GM18511 (cell line): ENCODE measurements around the gene LEPR.
A peak's percentile ranks its signal among the peaks of the same experiment; 100 is the strongest.
"Not testable (repeated sequence)": the region's sequence is repeated elsewhere in the genome, so short reads cannot be mapped to it uniquely, and the experiment has no call there.

Experiments used
- ATAC-seq: cut with Tn5 transposase; IDR thresholded peaks from one replicate; pipeline ENCODE4 v1.9.1; 2021; ENCODE audit warnings: mild to moderate bottlenecking, moderate library complexity; ENCODE audit not compliant: unreplicated experiment

LEPR gene, protein sequence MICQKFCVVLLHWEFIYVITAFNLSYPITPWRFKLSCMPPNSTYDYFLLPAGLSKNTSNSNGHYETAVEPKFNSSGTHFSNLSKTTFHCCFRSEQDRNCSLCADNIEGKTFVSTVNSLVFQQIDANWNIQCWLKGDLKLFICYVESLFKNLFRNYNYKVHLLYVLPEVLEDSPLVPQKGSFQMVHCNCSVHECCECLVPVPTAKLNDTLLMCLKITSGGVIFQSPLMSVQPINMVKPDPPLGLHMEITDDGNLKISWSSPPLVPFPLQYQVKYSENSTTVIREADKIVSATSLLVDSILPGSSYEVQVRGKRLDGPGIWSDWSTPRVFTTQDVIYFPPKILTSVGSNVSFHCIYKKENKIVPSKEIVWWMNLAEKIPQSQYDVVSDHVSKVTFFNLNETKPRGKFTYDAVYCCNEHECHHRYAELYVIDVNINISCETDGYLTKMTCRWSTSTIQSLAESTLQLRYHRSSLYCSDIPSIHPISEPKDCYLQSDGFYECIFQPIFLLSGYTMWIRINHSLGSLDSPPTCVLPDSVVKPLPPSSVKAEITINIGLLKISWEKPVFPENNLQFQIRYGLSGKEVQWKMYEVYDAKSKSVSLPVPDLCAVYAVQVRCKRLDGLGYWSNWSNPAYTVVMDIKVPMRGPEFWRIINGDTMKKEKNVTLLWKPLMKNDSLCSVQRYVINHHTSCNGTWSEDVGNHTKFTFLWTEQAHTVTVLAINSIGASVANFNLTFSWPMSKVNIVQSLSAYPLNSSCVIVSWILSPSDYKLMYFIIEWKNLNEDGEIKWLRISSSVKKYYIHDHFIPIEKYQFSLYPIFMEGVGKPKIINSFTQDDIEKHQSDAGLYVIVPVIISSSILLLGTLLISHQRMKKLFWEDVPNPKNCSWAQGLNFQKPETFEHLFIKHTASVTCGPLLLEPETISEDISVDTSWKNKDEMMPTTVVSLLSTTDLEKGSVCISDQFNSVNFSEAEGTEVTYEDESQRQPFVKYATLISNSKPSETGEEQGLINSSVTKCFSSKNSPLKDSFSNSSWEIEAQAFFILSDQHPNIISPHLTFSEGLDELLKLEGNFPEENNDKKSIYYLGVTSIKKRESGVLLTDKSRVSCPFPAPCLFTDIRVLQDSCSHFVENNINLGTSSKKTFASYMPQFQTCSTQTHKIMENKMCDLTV

DNA sequence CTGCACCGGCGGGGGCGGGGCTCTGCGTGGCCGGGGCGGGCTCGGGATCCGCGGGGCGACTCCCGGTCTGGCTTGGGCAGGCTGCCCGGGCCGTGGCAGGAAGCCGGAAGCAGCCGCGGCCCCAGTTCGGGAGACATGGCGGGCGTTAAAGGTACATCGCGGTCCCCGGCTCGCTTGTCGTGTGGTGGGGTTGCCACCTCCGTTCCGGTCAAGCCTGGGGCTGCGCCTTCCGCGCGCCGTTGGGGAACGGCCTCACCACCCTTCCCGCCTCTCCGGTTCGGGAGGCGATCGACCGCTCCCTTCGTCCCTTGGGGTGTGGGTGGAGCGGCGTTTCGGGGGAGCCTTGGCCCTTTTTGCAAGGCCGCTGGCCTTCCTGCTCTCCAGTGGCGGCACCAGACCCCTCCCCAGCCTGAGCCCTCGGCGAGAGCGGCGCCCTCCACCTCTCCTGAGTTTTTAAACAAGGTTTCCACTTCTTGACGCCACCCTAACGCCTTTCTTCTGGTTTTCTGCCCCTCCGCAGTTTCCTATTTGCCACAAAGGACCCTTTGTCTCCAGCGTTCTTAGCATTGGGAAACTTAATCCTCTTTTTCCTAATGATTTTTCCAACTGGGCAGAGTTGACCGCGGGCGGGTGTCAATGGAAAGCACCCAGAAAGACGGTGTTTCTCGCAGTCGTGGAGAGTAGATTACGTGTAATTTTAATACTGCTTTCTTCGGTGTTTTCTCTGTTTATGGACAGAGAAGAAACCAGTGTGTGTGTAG lies at the start of gene LEPR, which contains the start of gene LEPROT:
LEPR (plus strand) TSS at position 79 of the 761 bp plus-strand sequence. CDS start 144,898 bp downstream, outside the sequence.
LEPROT (plus strand) TSS at position 79 of the 761 bp plus-strand sequence; CDS start at position 136, 57 bp downstream.
- peak; percentile 63 for ATAC-seq

DNA sequence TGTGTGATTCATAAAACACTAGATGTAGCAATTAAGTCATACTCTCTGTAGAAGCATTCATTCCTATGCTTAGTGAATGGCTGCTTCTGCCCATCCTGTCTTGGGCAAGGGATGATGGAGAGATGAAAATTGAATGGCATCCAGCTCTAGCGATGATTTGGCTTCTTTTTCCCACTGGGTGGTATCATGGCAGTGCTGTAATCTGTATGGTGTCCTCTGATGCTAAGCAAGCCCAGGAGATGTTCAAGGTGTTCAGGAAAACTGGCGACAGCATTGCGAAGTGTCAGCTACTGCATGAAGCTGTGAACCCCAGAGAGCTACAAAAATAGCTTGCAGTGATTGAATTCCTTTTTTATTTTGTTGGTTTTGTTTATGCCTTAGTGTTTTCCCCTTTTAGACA lies 48.9 kb upstream of the LEPR start:
- no peak for ATAC-seq

DNA sequence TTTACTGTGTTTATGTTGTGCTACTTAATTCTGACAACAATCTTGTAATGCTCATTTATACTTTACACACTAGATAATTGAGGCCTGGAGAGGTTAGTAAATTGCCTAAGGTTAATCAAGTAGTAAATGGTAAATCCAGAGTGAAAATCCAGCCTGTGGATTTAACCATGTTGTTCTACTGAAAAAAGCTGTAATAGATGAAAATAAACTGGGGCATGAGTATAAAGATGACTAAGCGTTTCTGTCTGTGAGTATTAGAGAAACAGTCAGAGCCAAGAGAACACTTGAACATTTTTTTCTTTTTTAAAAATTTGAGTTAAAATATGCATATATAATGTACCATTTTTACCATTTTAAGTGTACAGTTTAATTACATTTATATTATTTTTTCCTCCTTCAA lies 47.9 kb upstream of the LEPR start:
- no peak for ATAC-seq

DNA sequence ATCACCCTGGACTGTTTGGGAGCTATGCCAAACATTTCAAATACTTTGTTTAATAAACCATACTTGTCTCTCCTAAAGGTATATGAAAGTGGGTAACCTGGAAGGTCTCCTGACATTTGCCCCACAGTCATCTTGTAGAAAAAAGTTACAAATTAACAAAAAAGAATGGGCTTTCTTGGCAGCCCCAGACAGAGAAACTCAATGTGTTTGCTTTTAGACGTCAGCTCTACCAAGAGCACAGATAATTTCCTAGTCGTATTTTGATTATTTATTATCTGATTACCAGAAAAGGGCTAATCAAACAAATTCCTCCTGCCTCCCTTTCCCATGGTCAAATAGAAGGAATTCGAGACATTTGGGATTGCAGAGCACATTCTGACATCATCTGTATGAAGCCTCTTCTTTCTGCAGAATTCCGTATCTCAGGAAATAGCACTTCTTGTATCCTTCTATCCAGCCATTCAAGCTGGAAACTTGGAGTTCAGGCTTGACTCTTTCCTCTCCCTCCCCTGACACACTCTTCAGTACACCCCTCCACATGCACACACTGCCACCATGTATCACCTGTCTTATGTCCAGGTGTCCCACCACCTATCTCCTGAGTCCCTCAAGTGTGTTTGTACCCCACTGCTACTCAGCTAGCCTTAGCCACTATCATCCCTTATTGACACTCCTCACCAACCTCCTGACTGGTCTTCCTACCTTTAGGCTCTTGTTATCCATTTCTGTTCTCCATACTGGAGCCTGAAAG lies 42.8 kb upstream of the LEPR start:
- ATAC-seq, result no peak

DNA sequence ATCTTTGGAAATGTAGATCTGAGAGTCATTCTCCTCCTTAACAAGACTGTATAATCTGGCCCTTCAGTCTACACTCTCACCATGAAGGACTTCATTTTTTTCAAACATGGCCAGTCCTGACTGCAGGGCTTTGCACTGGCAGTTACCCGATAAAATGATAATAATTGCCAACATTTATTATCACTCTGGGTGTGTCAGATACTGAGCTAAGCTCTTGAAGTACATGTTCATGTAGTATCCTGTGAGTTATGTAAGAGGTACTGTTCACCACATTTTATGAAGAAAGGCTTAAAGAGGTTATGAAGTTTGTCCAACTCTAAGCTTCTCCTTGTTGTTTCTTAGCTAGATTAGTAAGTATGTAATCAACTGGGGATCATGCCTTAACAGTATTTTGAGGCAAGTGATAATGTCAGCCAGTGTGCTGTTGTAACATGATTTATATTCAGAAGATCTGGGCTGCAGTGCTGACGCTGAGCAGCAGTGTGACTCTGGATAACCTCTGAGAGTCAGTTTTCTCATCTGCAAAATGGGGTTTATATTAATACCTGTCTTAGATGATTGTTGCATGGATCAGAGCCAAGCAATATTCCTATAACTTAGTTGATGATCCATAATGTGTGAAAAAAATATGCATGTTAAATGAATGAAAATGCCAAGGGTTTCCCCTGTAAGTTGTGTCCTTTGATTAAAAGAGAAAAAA lies 42.1 kb upstream of the LEPR start:
- no peak for ATAC-seq

DNA sequence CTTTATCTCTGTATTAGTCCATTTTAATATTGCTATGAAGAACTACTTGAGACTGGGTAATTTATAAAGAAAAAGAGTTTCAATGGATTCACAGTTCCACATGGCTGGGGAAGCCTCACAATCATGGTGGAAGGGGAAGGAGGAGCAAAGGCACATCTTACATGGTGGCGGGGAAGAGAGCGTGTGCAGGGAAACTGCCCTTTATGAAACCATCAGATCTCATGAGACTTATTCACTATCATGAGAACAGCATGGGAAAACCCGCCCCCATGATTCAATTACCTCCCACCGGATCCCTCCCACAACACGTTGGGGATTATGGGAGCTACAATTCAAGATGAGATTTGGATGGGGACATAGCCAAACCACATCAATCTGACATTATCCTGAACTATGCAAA lies 36.0 kb upstream of the LEPR start:
- not testable (repeated sequence) for ATAC-seq

DNA sequence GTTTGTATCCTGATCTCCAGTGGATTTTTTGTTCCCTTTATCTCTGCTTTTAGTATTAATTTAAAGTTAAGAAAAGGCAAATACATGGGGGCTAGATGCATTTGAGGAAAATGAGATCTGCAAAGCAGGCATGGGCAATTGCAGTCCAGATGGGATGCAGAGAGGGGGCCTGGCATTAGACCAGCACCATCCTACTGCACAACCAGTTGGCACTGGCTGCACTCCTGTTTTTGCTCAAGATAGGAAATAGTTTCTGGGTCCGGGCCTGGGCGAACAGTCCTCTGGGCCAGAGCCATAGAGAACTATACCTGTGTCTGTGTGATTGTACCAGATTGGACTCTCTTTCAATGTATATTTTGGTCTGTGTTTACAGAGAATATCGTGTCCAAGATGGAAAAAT lies 34.0 kb upstream of the LEPR start:
- ATAC-seq, result no peak

DNA sequence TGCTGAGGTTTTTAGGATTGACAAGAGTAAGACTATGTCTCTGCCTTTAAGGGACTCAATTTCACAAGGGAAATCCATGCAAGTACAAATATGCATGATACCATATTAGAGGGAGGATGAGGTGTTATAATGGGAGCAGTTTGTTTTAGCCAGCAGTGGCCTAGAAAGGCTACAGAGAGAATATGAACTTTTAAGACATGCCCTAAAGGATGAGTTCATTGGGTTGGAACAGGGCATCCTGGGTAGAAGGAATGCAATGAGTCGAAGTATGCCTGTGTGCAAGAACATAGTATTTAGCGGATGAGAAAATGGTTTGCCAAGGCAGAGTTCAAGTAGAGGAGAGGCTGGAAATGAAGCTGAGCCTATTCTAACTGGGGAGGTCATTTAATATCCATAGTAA lies 32.6 kb upstream of the LEPR start:
- no peak for ATAC-seq

DNA sequence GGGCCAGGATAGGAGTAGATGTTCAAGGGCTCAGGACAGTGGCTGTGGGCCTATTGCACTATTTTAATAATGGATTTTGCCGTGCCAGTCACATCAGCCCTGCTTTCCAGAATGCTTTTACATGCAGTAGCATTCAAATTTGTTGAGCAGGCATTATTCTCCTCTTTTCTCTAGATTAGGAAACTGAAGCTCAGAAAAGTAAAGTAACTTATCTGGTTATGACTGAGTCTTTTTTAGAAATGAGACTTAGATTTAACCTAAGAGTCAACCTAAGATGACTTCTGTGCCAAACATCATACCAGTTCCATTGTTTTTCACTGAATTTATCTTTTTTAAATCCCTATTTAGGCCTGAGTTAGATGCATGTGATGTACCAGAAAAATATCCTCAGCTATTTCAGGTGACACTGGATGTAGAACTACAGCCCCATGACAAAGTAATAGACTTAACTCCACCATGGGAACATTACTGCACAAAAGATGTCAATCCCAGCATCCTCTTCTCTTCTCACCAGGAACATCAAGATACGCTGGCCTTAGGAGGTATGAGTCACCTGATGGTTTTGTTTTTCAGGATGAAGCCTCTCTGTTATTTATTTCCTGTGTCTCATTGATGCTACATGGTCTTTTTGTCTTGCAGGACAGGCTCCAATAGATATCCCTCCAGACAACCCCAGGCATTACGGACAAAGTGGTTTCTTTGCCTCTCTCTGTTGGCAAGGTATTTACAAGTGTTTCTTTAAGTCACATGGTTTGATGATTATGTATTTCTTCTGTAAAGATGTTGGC lies 31.4 kb upstream of the LEPR start:
- ATAC-seq, result no peak

DNA sequence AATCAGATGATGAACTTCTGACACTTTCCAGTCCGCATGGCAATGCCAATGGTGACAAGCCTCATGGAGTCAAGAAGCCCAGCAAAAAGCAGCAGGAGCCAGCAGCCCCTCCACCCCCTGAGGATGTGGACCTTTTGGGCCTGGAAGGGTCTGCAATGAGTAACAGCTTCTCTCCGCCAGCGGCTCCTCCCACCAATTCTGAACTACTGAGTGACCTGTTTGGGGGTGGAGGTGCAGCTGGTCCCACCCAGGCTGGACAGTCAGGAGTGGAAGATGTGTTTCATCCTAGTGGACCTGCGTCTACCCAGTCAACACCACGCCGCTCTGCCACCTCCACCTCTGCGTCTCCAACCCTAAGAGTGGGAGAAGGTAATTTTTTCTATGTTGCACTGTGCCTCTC lies 28.0 kb upstream of the LEPR start:
- no peak for ATAC-seq

DNA sequence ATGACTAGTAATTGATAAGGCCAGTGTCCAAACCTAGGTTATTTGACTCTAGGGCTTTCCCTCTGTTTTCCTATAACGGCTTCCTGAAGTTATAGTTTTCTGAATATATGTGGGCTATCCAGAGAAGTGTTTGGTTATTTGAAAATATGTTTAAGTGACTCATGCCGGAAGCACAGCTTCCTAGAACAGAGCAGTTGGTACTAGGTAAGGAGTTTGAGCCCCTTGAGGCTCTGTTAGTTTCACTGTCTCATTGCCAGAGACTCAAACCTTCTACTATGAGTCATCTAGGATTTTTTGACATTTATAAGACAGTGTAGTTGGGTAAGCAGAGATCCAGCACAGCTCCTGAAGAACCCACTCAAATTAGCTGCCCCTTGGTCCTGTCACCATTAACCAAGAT lies 27.1 kb upstream of the LEPR start:
- peak; percentile 94 for ATAC-seq

DNA sequence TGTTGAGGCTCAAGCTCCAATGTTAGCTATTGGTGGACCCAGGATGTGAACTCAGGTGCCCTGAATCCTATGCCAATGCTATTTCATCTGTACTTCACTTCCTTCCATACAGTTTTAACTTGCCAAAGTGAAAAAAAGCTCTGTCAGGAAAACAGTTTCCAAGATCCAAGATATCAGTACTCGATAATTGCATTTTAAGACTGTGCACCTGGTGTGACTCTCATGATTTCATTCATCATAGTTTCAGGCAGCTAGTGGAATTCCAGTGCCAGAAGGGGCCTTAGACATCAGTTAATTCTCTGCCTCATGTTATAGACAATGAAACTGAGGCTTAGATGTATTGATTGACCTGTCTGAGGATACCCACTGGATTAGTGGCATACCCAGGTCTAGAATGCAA lies 26.5 kb upstream of the LEPR start:
- ATAC-seq, result peak; percentile 2

DNA sequence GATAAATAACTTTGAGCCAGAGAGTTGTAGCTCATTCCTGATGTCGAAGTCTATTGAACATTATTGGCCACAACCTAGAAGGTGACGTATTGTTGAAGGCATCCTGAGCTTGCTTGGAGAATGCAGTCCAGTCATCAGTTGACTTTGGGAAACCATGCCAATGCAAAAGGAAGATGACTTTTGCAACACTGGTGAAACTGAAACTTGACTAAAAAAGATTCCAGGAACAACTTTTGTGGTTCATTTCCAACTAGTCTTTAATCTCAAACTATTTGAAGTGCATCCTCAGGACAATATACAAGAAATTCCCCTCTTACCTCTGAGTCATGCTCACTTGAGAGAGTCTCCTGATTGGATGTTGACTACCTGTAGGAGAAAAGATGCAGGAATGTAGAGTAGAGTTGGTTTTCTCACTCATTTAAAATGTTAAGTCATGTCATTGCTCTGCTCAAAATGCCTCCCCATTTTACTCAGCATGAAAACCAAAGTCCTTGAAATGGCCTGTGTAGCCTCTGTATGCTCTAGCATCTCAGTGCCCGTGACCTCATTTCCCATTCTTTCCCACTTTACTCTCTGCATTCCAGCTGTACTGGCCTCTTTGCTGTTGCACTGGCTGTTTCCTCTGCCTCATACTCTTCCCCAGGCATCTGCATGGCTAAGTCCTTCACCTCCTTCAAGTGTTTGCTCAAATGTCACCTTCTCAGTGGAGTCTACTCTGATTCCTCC lies 24.4 kb upstream of the LEPR start:
- ATAC-seq, result no peak

DNA sequence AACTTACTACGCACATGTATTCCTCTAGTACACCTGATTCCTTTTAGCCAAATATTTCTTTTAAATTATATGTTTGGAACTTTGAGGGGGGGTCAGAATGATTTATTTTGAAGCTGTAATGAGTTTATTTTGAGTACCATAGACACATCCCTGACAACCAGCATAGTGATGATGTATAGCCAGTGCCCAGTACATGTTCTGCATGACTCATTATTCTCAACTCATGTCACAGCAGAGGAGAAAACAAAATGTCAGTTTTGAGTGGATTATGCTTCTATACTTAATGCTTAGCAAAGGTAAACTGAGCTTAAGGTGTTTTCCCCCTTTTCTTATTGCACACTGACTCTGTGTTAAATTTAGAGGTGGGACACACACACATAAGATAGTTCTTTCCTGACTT lies 22.4 kb upstream of the LEPR start:
- ATAC-seq, result no peak

DNA sequence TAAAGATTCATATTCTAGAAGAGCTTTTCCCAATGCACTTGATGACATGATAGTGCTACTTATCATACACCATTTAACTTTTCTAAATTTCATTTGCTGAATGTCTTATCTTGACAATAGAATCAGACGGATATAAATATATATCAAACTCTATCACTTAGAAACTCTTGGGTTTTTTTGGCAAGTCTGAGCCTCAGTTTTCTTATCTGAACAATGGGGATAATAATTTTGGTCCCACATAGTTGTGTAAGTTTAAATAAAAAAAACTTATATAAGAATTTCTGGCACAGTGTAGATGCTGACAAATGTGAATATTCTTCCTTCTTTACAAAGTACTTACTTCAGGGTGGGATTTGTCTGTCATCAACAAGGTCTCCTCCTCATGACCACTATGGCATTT lies 21.5 kb upstream of the LEPR start:
- ATAC-seq, result no peak

DNA sequence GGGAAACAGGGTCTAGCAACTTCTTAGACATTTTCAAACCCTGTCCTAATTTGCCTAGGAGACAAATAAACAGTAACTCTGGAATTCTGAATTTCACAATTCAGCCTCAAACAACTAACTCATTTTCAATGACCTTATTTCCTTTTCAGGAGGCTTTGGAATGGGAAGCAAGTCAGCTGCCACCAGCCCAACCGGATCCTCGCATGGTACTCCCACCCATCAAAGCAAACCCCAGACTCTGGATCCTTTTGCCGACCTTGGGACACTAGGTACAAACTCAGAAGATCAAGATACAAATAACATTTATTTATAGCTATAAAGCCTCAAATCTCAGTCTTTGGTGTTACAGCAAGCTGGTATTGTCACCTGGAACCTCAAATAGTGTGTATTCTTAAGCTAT lies 18.9 kb upstream of the LEPR start:
- ATAC-seq, result no peak

DNA sequence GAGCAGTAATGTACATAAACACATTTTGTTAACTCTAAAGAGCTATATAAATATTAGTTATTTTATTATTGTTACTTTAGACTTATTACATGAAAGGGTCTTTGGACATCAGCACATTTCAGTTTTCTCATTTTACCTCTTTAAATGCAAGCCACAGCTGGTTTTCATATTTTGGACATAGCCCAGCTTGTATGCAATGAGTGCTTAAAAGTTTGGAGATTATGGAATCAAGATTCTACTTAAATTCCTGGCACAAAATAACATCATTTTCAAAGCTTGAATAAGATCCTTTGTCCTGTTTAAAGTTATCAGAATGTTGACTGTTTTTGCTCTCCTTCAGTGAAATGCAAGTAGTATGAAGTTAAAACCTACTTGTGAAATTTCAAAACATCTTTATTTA lies 15.5 kb upstream of the LEPR start:
- ATAC-seq, result no peak

DNA sequence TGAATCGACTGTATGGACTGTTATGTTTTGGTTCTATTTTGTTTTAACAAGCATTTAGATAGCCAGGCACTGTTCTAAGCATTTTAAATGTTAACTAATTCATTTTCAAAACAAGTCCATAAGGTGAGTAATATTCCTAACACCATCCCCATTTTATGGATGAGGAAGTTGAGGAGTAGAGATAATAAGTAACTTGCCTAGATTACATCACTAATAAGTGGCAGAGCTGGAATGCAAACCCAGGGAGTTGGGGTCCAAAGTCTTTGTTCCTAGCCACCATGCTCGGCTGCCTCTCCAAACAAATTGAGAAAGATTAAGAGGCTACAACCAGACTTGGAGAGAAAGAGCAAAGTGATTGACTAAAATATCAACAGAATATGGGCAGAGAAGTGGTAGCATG lies 12.6 kb upstream of the LEPR start:
- no peak for ATAC-seq
